Activated CD8-positive, alpha-beta T cell treated with anti-CD3 and anti-CD28 coated beads, Interleukin-2, amount 10 ng/mL, durations not matched to agents 7 days and 5 days (primary cell): ENCODE data around the gene HADHA. TPM values are rescaled to one million over a fixed set of nuclear protein-coding genes. Genes with fewer than 3 reads are reported as not detected.

Experiments
- ATAC-seq: fragments of 150-1000 bp; cut with Tn5 transposase; one replicate; pipeline ENCODE4 v1.10.0; 2021; ENCODE audit warnings: moderate library complexity
- CTCF ChIA-PET: fragments of 350-600 bp; sonication (Branson Sonifier 250); formaldehyde crosslinking; loops from one replicate; lab custom pipeline; 2021; ENCODE audit warnings: antibody characterized with exemption; lab: Charles Lee
- POLR2A ChIA-PET: fragments of 350-600 bp; sonication (Branson Sonifier 250); formaldehyde crosslinking; loops from one replicate; lab custom pipeline; 2021; ENCODE audit warnings: antibody characterized with exemption; lab: Charles Lee
- DNase-seq: peaks from one replicate; pipeline ENCODE4 v3.0.0-alpha.2; 2020
- H3K27ac Mint-ChIP-seq: one replicate; pipeline ENCODE4 v1.8.0; 2021; ENCODE audit warnings: mild to moderate bottlenecking, mixed read lengths
- H3K27me3 Mint-ChIP-seq: one replicate; pipeline ENCODE4 v1.8.0; 2021; ENCODE audit warnings: low read depth, mixed read lengths
- H3K36me3 Mint-ChIP-seq: one replicate; pipeline ENCODE4 v1.8.0; 2021; ENCODE audit warnings: low read depth, mixed read lengths
- H3K4me1 Mint-ChIP-seq: one replicate; pipeline ENCODE4 v1.8.0; 2021; ENCODE audit warnings: low read depth, mixed read lengths
- H3K4me3 Mint-ChIP-seq: one replicate; pipeline ENCODE4 v1.8.0; 2021; ENCODE audit warnings: mild to moderate bottlenecking, mixed read lengths
- H3K9me3 Mint-ChIP-seq: one replicate; pipeline ENCODE4 v1.8.0; 2022; ENCODE audit warnings: mixed read lengths; ENCODE audit not compliant: insufficient read depth
- total RNA-seq, 2 experiments: library from RNA; stranded (reverse); gene quantifications; one replicate each; pipeline ENCODE4 v1.2.3, GENCODE V29; 2021

The HADHA gene
- total RNA-seq, 2 experiments from 2014 or later: 119 to 124 TPM

DNA sequence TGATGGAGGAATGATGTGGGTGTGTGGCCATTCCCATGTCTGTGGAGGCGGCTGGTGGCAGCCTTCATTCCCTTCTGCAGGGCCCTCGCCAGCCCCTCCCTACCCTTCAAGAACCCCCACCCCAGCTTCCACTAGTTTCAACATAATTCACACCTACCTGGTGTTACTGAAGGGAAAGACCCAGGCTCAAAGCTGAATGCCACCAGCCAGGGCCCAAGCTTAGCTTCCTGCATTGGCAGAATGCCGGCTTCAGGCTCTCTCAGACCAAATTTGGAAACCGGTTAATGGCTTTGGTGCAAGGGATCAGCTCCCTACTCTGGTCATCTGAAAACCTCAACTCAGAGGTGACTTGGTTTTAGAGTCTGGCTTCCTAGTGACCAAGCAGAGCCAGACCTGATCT, 54.7 kb downstream of the HADHA start:
- peaks cover 20% of the 10 kb centered on the region for H3K4me1 Mint-ChIP-seq
- peaks cover 27% of the 10 kb centered on the region for H3K36me3 Mint-ChIP-seq
- no peaks in the 10 kb centered on the region for H3K9me3 Mint-ChIP-seq
- H3K27ac Mint-ChIP-seq: no peak overlapping the region
- ATAC-seq (no peak), DNase-seq (no peak)
- ChIA-PET CTCF (no interaction called here), POLR2A (no interaction called here)
- no peak overlapping the region for H3K4me3 Mint-ChIP-seq
- no peaks in the 10 kb centered on the region for H3K27me3 Mint-ChIP-seq

DNA sequence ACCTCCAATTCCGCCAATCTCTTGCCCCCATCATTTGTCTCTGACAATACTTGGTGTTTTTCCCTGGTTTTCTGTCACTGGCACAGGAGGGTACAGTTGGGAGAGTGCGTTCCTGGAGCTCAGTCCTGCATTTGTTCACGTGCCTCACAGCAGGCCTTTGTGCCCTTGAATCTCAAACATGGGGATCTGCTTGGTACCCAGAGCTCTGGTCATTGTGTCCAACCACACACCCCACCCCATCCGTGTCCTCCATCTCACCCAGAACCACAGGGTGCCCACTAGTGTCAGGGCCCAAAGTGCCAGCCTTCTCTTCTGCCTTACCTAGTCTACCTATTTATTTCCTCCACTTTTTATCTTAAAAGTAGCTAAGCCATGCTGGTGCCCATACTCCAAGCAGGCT, 55.3 kb downstream of the HADHA start:
- Mint-ChIP-seq H3K36me3 (peaks cover 21% of the 10 kb centered on the region), H3K27me3 (no peaks in the 10 kb centered on the region), H3K9me3 (no peaks in the 10 kb centered on the region), H3K4me1 (peaks cover 20% of the 10 kb centered on the region), H3K27ac (no peak overlapping the region), H3K4me3 (no peak overlapping the region)
- CTCF ChIA-PET: interaction anchor here (0.7 to 1.9 kb wide), 2 partner anchors 44 to 198 kb away, joined by 3 to 4 read pairs; no protein-coding TSS in a partner anchor
- ATAC-seq (no peak), DNase-seq (no peak)
- POLR2A ChIA-PET: no interaction called here

DNA sequence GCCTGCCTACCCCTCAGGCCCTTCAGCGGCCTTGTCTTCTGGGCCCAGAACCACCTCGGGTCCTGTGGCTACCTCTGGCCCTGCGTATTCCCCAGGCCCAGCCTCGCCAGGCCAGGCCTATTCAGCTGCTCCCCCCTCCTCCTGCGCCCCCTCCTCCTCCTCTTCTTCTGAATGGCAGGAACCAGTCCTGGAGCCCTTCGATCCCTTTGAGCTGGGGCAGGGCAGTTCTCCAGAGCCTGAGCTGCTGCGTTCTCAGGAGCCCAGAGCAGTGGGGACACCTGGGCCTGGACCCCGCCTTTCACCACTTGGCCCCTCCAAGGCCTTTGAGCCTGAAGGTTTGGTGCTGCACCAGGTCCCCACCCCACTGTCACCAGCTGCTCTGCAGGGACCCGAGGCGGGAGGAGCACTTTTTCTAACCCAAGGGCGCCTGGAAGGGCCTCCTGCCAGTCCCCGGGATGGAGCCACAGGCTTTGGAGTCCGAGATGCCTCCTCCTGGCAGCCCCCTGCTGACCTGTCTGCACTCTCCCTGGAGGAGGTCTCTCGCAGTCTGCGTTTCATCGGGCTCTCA, 56.8 kb downstream of the HADHA start:
- Mint-ChIP-seq H3K4me3 (no peak overlapping the region), H3K27me3 (no peaks in the 10 kb centered on the region), H3K27ac (no peak overlapping the region), H3K9me3 (no peaks in the 10 kb centered on the region), H3K36me3 (peaks cover 21% of the 10 kb centered on the region), H3K4me1 (peaks cover 25% of the 10 kb centered on the region)
- DNase-seq: no peak
- ChIA-PET POLR2A (no interaction called here), CTCF (interaction anchor here (0.7 to 1.9 kb wide), 2 partner anchors 13 to 196 kb away, joined by 3 to 4 read pairs; no protein-coding TSS in a partner anchor)
- ATAC-seq: no peak

DNA sequence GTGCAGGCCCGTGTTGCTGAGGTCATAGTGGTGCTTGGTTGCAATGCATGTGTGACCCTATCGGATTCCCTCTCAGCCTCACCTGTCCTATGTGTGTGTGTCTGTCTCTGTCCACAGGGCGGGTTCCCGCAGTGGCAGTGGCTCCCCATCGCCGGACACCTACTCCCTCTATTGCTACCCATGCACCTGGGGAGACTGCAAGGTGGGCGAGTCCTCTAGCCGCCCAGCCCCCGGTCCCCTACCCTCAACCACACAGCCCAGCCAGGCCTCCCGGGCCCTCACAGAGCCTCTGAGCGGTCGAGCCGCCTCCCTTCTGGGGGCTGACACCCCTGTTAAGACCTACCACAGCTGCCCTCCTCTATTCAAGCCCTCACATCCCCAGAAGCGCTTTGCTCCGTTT, 57.3 kb downstream of the HADHA start:
- DNase-seq: no peak
- Mint-ChIP-seq H3K27ac (no peak overlapping the region), H3K4me3 (no peak overlapping the region), H3K4me1 (peaks cover 25% of the 10 kb centered on the region), H3K27me3 (peaks cover under 1% of the 10 kb centered on the region), H3K9me3 (no peaks in the 10 kb centered on the region), H3K36me3 (peaks cover 18% of the 10 kb centered on the region)
- CTCF ChIA-PET: interaction anchor here (0.7 kb wide), 1 partner anchor 13 kb away, joined by 3 read pairs; no protein-coding TSS in a partner anchor
- no peak for ATAC-seq
- POLR2A ChIA-PET: interaction anchor here (1.1 kb wide), 1 partner anchor 12 kb away, joined by 4 read pairs; no protein-coding TSS in a partner anchor

DNA sequence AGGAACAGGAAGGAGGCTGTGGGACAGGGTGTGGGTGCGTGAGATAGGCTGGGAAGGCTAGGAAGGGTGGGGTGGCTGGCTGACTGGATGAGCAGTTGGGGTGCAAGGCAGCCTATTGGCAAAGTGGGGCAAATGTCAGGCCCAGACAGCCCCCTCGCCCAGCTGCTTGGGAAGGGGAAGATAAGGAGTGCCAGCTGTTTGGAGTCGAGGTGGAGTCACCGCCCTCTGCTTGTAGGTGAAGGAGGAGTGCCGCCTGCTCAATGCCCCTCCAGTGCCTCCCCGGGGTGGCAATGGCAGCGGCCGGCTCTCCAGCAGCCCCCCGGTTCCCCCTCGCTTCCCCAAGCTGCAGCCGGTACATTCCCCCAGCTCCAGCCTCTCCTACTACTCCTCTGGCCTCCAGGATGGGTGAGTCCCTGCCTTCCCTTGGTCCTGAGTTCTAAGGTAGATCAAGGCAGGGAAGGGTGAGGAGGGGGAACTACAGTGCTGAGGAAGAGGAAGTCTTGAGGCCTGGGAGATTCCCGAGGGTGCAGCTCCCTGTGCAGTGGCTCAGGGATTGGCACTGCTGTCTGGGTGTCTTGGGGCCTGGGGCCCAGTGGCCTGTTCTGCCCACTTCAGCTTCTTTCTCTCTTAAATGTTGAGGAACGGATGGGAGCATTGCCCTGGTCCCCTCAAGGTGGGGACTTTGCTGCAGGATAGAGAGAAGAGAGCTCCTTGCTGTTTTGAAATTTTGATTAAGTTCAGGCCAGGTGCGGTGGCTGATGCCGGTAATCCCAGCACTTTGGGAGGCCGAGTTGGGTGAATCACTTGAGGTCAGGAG, 58.3 kb downstream of the HADHA start:
- peak overlapping the region; percentile 43 for H3K27ac Mint-ChIP-seq
- ChIA-PET CTCF (interaction anchor here (1.1 to 2.0 kb wide), 6 partner anchors 17 to 512 kb away, joined by 3 to 8 read pairs (median 3); no protein-coding TSS in a partner anchor), POLR2A (interaction anchor here (1.1 to 1.2 kb wide), 3 partner anchors 13 to 490 kb away, joined by 3 to 4 read pairs (median 3); no protein-coding TSS in a partner anchor)

DNA sequence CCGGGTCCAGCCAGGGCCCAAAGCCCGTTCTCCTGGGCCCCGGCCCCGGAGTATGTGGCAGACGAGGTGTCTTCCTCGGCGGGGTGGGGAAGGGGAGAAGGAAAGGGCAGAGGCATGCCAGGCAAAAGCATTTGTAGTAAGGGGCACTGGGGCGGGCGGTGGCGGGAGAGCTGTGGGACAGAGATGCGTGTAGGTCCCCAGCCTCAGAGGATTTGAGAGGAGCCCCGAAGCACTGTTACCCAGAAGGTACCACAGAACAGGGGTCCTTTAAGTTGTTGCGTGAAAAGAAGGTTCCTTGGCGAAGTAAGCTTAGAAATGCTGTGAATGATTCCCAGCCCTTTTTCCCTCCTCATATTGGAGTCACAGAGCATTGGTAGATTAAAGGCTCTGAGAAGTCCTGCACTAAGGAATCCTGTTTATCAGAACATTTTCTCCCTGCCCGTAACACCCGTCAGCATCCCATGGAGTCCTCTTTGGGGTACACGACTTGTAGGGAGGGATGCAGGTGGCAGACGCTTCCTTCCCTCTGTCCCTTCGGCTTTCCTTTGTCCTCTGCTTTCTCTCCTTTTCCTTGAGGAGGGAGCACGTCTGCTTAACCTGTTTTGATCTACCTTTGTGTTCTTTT, 59.0 kb downstream of the HADHA start:
- Mint-ChIP-seq H3K36me3 (peaks cover 6% of the 10 kb centered on the region), H3K4me3 (peak overlapping the region; percentile 71), H3K27ac (peak overlapping the region; percentile 77), H3K4me1 (peaks cover 27% of the 10 kb centered on the region), H3K27me3 (peaks cover 8% of the 10 kb centered on the region), H3K9me3 (no peaks in the 10 kb centered on the region)
- ATAC-seq (no peak), DNase-seq (no peak)
- ChIA-PET POLR2A (interaction anchor here (0.5 to 1.2 kb wide), 6 partner anchors 8 to 490 kb away, joined by 3 to 4 read pairs (median 3); no protein-coding TSS in a partner anchor), CTCF (interaction anchor here (0.5 to 2.0 kb wide), 25 partner anchors 7 to 578 kb away, joined by 3 to 9 read pairs (median 3); partner anchors contain the start of genes ASXL2, HADHA, HADHB and RAB10)

More for the DNA sequence above, 58.3 kb downstream of the HADHA start:
- peak overlapping the region; percentile 71 for H3K4me3 Mint-ChIP-seq
- peaks cover 11% of the 10 kb centered on the region for H3K36me3 Mint-ChIP-seq
- DNase-seq: no peak
- H3K4me1 Mint-ChIP-seq: peaks cover 25% of the 10 kb centered on the region
- H3K27me3 Mint-ChIP-seq: peaks cover 5% of the 10 kb centered on the region
- ATAC-seq: no peak
- no peaks in the 10 kb centered on the region for H3K9me3 Mint-ChIP-seq

DNA sequence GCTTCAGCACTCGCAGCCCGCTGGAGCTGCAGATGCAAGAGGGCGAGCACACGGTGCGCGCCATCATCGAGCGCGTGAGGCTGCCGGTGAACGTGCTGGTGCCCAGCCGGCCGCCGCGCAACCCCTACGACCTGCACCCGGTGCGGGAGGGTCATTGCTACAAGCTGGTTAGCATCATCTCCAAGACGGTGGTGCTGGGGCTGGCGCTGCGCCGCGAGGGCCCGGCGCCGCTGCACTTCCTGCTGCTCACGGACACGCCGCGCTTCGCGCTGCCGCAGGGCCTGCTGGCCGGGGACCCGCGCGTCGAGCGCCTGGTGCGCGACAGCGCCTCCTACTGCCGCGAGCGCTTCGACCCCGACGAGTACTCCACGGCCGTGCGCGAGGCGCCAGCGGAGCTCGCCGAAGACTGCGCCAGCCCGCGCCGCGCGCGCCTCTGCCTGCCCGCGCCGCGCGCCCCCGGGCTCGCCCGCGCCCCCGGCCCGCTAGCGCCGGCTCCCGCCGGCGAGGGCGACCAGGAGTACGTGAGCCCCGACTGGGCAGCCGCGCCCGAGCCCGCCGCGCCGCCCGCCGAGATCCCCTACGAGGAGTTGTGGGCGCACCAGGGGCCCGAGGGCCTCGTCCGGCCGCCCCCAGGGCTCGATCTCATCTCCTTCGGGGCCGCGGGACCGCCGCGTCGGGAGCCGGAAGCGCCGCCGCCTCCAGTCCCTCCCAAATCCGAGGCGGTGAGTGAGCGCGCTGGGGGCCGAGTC, 59.7 kb downstream of the HADHA start:
- H3K36me3 Mint-ChIP-seq: peaks cover 6% of the 10 kb centered on the region
- DNase-seq (peak; percentile 90), ATAC-seq (peak; percentile 98)
- peak overlapping the region; percentile 77 for H3K27ac Mint-ChIP-seq
- no peaks in the 10 kb centered on the region for H3K9me3 Mint-ChIP-seq
- ChIA-PET CTCF (interaction anchor here (0.5 to 2.0 kb wide), 28 partner anchors 8 to 577 kb away, joined by 3 to 9 read pairs (median 3); partner anchors contain the start of genes ASXL2, HADHA, HADHB and RAB10), POLR2A (interaction anchor here (0.5 to 1.2 kb wide), 9 partner anchors 8 to 1498 kb away, joined by 3 to 4 read pairs (median 3); partner anchors contain the start of genes HADHA and SELENOI)
- peak overlapping the region; percentile 71 for H3K4me3 Mint-ChIP-seq
- peaks cover 13% of the 10 kb centered on the region for H3K27me3 Mint-ChIP-seq
- peaks cover 31% of the 10 kb centered on the region for H3K4me1 Mint-ChIP-seq

DNA sequence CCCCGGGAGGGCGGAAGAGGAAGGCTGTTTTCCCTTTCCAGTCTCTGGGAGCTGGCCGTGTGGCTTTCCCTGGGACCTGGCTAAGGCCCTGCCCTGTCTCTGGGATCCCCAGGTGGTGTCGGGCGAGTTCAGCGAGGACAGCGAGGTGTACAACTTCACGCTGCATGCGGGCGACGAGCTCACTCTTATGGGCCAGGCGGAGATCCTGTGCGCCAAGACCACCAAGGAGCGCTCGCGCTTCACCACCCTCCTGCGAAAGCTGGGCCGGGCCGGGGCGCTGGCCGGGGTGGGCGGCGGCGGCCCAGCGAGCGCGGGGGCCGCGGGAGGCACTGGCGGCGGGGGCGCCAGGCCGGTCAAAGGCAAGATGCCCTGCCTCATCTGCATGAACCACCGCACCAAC, 60.3 kb downstream of the HADHA start:
- ChIA-PET POLR2A (interaction anchor here (0.6 to 1.2 kb wide), 6 partner anchors 9 to 1497 kb away, joined by 3 to 4 read pairs (median 3); partner anchors contain the start of genes HADHA and SELENOI), CTCF (interaction anchor here (0.7 to 2.0 kb wide), 15 partner anchors 9 to 577 kb away, joined by 3 to 9 read pairs (median 4); partner anchors contain the start of gene RAB10)
- Mint-ChIP-seq H3K9me3 (no peaks in the 10 kb centered on the region), H3K4me3 (peak overlapping the region; percentile 48), H3K4me1 (peaks cover 36% of the 10 kb centered on the region), H3K27ac (peak overlapping the region; percentile 48), H3K36me3 (peaks cover 3% of the 10 kb centered on the region), H3K27me3 (peaks cover 16% of the 10 kb centered on the region)
- ATAC-seq: no peak
- DNase-seq: no peak

DNA sequence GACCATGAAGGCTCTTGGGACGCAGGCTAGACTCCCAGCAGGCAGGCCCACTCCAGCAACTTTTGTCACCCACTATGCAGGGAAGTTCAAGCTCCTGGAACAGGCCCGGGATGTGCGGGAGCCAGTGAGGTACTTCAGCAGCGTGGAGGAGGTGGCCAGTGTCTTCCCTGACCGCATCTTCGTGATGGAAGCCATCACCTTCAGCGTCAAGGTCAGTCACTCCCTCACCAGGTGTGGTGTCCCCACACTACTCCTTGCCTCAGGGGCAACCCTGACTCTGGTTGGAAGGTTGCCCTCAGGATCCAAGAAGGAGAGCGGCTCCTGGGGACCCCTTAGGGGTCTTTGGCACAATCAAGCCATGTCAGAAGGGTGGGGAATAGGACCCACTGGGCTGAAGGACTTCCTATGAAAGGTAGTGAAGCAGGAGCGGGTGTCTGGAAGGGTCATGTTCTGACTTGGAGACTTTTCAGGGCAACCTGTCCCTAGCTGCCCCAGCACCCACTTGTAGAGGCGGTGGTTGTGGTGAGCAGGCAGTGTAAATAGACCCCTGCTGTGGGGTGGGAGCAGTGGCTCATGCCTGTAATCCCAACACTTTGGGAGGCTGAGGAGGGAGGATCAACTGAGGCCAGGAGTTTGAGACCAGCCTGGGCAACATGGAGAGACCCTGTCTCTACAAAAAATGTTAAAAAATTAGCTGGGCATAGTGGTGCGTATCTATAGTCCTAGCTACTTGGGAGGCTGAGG, 61.4 kb downstream of the HADHA start:
- ChIA-PET CTCF (interaction anchor here (1.1 to 1.9 kb wide), 2 partner anchors 8 to 117 kb away, joined by 3 to 8 read pairs; no protein-coding TSS in a partner anchor), POLR2A (no interaction called here)
- H3K4me1 Mint-ChIP-seq: peaks cover 35% of the 10 kb centered on the region
- DNase-seq: no peak
- no peaks in the 10 kb centered on the region for H3K9me3 Mint-ChIP-seq
- H3K27me3 Mint-ChIP-seq: peaks cover 17% of the 10 kb centered on the region
- H3K36me3 Mint-ChIP-seq: no peaks in the 10 kb centered on the region
- no peak overlapping the region for H3K27ac Mint-ChIP-seq
- ATAC-seq: no peak
- no peak overlapping the region for H3K4me3 Mint-ChIP-seq

DNA sequence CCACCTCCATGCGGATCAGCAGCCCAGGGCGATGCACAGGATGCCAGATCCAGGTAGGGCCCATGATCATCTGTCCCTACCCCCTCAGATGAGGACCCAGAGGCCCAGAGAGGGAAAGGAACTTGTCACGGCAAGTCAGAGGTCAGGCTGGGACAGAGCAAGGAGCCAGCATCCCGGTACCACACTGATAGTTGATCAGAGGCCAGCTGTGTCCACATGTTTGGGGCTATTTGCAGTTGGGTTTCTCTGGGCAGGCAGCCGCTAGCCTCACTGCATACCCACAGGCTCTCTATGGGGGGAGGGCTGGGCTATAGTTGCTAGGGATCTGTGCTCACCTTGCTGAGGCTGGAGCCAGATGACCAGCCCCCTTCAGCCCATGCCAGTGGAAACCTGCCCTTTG, 62.0 kb downstream of the HADHA start:
- POLR2A ChIA-PET: no interaction called here
- Mint-ChIP-seq H3K27me3 (peaks cover 17% of the 10 kb centered on the region), H3K36me3 (no peaks in the 10 kb centered on the region), H3K4me1 (peaks cover 33% of the 10 kb centered on the region), H3K4me3 (no peak overlapping the region), H3K9me3 (no peaks in the 10 kb centered on the region), H3K27ac (no peak overlapping the region)
- no peak for ATAC-seq
- no peak for DNase-seq
- CTCF ChIA-PET: no interaction called here
